Activated CD8-positive, alpha-beta memory T cell treated with anti-CD3 and anti-CD28 coated beads, Interleukin-2, amount 50 U/mL, for 1 hour (primary cell): ENCODE data around the gene PNMT.
"Not testable (repeated sequence)": the region's sequence is repeated elsewhere in the genome, so short reads cannot be mapped to it uniquely, and the experiment has no call there.

Experiments used
- DNase-seq: peaks from one replicate; pipeline ENCODE4 v3.0.0-alpha.2; 2020; ENCODE audit errors: extremely low read depth

The PNMT gene

DNA sequence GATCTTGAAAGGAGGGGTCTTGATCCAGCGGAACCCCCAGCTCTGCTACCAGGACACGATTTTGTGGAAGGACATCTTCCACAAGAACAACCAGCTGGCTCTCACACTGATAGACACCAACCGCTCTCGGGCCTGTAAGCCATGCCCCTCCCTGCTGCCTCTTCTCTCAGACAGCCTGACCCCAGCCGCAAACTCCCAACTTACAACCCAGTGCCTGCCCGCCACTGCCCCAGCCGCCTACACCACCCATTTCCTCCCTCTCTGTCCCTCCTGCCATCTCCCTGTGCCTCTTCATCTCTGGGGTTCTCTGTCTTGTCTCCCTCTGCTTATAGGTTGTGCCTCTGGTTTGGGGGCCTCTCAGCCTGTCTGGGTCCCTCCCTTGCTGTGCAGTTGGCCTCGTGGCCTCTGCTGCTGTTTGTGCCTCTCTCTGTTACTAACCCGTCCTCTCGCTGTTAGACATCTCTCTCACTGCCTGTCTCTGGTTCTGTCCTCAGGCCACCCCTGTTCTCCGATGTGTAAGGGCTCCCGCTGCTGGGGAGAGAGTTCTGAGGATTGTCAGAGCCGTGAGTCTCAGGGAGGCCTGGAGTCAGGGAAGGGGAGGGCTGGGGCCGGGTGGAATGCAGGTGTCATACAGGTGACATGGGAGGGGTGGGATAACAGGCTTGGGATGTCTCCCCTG is 41.2 kb downstream of the PNMT start:
- DNase-seq = no peak

DNA sequence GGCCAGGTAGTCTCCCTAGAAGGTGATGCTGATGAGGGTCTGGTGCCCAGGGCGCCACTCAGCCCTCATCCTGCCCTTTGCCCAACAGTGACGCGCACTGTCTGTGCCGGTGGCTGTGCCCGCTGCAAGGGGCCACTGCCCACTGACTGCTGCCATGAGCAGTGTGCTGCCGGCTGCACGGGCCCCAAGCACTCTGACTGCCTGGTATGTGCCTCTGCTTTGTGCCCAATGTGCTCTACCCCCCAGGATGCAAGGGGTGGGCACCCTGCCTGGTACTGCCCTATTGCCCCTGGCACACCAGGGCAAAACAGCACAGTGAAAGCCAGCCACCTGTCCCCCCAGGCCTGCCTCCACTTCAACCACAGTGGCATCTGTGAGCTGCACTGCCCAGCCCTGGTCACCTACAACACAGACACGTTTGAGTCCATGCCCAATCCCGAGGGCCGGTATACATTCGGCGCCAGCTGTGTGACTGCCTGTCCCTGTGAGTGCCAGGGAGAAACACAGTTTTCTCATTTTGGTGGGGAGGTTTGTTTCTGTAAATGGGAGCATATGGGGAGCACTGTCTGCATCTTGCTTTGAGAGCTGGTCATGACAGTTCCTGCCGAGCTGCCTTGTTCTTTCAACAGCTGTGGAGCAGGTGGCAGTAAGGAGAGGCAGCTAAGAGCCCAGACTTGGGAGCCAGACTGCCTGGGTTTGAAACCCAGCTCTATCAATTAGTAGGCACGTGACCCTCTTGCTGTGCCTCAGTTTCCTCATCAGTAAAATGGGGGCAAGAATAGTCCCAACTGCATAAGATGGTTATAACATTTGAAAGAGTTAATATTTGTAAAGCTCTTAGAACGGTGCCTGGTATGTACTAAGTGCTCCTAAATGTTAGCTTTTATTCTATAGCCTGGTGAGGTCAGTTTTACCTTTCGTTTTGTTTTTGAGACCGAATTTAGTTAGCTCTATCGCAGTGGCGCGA is 42.0 kb downstream of the PNMT start:
- DNase-seq = no peak

DNA sequence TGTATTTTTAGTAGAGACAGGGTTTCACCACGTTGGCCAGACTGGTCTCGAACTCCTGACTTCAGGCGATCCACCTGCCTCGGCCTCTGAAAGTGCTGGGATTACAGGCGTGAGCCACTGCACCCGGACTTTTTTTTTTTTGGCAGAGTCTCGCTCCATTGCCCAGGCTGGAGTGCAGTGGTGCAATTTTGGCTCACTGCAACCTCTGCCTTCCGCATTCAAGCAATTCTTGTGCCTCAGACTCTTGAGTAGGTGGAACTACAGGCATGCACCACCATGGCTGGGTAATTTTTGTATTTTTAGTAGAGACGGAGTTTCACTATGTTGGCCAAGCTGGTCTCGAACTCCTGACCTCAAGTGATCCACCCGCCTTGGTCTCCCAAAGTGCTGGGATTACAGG is 42.8 kb downstream of the PNMT start:
- not testable (repeated sequence) for DNase-seq

DNA sequence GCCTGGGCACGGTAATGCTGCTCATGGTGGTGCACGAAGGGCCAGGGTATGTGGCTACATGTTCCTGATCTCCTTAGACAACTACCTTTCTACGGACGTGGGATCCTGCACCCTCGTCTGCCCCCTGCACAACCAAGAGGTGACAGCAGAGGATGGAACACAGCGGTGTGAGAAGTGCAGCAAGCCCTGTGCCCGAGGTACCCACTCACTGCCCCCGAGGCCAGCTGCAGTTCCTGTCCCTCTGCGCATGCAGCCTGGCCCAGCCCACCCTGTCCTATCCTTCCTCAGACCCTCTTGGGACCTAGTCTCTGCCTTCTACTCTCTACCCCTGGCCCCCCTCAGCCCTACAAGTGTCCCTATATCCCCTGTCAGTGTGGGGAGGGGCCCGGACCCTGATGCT is 43.6 kb downstream of the PNMT start:
- DNase-seq = no peak

DNA sequence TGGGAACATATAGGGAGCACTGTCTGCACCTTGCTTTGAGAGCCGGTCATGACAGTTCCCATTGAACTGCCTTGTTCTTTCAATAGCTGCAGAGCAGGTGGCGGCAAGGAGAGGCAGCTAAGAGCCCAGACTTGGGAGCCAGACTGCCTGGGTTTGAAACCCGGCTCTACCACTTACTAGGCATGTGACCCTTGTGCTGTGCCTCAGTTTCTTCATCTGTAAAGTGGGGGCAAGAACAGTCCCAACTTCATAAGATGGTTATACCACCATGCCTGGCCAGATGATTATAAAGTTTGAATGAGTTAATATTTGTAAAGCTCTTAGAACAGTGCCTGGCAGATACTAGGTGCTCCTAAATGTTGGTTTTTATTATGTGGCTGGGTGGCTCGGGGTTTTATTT is 46.0 kb downstream of the PNMT start:
- no peak for DNase-seq

DNA sequence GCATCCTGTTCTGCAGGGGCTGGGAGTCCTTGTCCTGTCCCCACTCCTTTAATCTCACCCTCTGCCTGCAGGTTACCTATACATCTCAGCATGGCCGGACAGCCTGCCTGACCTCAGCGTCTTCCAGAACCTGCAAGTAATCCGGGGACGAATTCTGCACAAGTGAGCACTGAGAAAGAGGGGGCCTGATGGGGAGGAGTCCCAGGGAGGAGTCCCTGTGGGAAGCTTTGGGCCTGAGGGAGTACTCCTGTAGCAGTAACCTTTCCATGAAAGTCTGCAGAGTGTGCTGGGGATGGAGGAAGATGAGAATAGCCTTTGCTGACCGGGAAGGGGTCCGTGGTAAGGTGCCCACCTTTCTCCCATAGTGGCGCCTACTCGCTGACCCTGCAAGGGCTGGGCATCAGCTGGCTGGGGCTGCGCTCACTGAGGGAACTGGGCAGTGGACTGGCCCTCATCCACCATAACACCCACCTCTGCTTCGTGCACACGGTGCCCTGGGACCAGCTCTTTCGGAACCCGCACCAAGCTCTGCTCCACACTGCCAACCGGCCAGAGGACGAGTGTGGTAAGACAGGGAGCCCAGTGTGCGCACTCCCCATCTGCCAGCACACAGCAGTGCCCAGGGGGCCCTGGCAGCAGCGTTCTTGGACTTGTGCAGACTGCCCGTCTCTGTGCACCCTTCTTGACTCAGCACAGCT is 47.3 kb downstream of the PNMT start:
- DNase-seq = no peak

DNA sequence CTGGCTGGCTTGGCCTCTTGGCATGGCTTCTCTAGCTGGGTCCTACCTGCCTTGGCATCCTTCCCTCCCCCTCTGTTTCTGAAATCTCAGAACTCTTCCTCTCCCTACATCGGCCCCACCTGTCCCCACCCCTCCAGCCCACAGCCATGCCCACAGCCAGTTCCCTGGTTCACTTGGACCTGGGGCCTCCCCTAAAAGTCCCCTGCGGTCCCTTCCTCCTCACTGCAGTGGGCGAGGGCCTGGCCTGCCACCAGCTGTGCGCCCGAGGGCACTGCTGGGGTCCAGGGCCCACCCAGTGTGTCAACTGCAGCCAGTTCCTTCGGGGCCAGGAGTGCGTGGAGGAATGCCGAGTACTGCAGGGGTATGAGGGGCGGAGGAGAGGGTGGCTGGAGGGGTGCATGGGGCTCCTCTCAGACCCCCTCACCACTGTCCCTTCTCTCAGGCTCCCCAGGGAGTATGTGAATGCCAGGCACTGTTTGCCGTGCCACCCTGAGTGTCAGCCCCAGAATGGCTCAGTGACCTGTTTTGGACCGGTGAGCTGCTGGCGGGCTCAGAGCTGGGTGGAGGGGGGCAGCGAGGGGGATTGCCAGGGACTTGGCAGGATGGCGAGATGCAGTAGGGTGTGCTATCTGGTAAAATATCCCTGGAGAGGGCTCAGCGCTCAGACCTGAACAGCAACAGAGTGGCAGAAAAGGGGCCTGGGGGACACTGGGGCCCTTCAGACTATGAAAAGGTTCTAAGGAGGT is 48.0 kb downstream of the PNMT start:
- no peak for DNase-seq

DNA sequence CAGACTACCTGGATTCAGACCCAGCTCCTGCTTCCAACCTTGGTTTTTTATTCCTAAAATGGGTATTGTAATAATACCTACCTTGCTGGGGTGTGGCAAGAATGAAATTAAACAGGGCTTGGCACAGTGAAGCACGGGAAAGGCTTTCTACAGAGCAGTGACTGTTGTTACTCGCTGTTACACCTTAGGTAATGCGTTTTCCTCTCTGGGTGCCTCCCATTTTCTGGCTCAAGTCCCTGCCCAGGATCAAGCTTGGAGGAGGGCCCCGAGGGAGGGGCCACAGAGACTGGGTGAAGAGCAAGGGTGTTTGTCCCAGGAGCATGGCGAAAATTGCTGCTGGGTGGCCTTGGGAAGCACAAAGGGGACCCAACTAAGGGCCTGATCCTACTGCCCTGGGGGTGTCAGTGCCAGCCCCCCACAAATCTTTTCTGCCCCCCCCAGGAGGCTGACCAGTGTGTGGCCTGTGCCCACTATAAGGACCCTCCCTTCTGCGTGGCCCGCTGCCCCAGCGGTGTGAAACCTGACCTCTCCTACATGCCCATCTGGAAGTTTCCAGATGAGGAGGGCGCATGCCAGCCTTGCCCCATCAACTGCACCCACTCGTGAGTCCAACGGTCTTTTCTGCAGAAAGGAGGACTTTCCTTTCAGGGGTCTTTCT is 48.8 kb downstream of the PNMT start:
- no peak for DNase-seq

DNA sequence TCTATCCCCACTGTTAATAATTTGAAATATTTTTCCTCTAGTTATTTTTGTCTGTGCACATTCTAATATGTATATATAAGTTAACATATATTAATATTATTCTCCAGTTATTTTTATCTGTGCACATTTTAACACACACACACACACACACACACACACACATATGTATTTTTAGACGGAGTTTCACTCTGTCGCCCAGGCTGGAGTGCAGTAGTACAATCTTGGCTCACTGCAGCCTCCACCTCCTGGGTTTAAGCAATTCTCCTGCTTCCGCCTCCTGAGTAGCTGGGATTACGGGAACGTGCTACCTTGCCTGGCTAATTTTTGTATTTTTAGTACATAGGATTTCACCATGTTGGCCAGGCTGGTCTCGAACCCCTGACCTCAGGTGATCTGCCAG is 49.4 kb downstream of the PNMT start:
- DNase-seq = no peak

DNA sequence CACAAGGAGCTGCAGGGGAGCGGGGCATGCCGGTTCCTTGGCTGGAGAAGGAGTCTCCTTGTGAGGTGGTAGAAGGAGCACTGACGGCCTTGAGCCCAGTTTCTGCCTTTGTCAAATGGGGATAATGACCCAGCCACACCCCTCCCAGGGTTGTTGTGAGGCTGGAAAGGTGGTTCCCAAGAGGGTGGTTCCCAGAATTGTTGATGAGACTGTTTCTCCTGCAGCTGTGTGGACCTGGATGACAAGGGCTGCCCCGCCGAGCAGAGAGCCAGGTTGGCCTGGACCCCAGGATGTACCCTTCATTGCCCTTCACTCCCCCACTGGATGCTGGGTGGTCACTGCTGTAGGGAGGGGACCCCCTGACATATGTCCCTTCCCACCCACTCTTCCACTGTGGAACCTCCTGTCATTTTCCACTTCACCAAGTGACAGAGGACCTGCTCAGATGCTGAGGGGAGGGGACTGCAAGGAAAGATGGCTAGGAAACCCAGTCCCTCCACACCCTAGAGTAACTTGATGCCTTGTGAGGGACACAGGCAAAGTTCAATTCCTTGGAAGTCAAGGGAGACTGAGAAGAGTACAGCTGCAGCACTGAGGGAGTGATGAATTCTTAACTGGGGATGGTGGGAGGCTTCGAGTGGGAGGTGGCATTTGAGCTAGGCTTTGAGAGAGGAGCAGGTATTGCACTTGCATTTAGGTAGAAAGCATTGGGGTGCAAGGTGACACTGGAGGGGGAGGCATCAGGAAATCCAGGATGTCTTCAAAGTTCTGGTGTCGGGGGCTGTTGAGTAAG is 51.5 kb downstream of the PNMT start:
- no peak for DNase-seq
